ENCODE data around the gene TFEC.

- TF ChIP-seq POLR2A (IDR thresholded peaks at IDR 0.05) (no peak), CTCF (IDR thresholded peaks at IDR 0.05) (no peak)
These were observed 59.1 kb downstream of the TFEC start for GRCh38 chr7:115971506-115971905.

Data from vagina (tissue), 2 donors.